ENCODE data around the gene CAPN15.

The CAPN15 gene

GRCh38 chr16:529012-529575 is 1.6 kb downstream of the CAPN15 start:
- DNase-seq, result no peak

DNA sequence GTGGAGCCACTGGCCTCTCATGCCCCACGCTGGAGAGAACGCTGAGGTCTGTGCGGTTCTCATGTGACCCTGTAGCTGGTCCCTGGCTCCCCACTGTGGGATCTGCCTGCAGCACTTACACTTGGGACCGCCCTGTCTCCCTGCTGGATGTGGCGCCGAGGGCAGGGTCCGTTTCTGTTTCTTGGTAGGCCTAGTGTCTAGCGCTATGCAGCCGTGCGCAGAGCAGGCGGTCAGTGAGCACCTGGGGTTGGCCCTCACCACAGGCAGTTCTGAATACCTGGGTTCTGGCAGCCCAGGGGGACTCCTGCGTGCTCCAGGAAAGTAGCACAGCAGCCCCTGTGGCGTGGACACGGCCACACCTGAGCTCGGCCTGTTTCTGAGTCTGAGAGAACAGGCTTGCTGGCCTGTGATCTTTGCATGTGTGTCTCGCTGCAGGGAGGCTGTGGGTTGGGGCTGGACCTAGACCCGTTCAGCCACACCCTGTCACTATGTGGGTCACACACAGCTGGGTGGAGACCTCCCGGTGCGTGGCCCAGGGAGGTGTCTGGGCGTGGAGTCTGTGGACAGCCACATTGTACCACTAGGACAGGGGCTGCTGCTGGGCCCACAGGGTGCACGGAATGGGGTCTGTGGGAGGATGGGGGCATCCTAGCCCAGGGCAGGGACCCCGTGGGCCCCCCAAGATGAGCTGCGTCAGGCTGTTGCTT is 2.8 kb downstream of the CAPN15 start:
- Histone ChIP-seq H3K27ac (no peak overlapping the region), H3K27me3 (replicated peaks) (no peaks in the 10 kb centered on the region), H3K4me3 (ENCODE audit: low read depth, low read length) (no peak overlapping the region), H3K36me3 (replicated peaks) (no peaks in the 10 kb centered on the region)
- no peak for DNase-seq
- in situ Hi-C loops (cut with HindIII; ENCODE audit: low pct_ligation_motif_present, low sequenced_read_pairs), result no loop called here
- TF ChIP-seq, protein P1, sequence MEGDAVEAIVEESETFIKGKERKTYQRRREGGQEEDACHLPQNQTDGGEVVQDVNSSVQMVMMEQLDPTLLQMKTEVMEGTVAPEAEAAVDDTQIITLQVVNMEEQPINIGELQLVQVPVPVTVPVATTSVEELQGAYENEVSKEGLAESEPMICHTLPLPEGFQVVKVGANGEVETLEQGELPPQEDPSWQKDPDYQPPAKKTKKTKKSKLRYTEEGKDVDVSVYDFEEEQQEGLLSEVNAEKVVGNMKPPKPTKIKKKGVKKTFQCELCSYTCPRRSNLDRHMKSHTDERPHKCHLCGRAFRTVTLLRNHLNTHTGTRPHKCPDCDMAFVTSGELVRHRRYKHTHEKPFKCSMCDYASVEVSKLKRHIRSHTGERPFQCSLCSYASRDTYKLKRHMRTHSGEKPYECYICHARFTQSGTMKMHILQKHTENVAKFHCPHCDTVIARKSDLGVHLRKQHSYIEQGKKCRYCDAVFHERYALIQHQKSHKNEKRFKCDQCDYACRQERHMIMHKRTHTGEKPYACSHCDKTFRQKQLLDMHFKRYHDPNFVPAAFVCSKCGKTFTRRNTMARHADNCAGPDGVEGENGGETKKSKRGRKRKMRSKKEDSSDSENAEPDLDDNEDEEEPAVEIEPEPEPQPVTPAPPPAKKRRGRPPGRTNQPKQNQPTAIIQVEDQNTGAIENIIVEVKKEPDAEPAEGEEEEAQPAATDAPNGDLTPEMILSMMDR (IDR thresholded peaks at IDR 0.05; ENCODE audit: low read depth, low read length, missing control alignments), result no peak

More at GRCh38 chr16:529012-529575, 1.6 kb downstream of the CAPN15 start:
- in situ Hi-C loops (cut with HindIII; ENCODE audit: low pct_ligation_motif_present, low sequenced_read_pairs), result no loop called here
- Histone ChIP-seq H3K27ac (peak overlapping the region; percentile 45), H3K36me3 (replicated peaks) (no peaks in the 10 kb centered on the region), H3K4me3 (ENCODE audit: low read depth, low read length) (peak overlapping the region; percentile 74), H3K27me3 (replicated peaks) (no peaks in the 10 kb centered on the region)
- TF ChIP-seq, protein P1 (IDR thresholded peaks at IDR 0.05; ENCODE audit: low read depth, low read length, missing control alignments), result no peak

GRCh38 chr16:531494-532125 is 4.1 kb downstream of the CAPN15 start:
- Histone ChIP-seq H3K36me3 (replicated peaks) (no peaks in the 10 kb centered on the region), H3K27ac (no peak overlapping the region), H3K27me3 (replicated peaks) (no peaks in the 10 kb centered on the region), H3K4me3 (ENCODE audit: low read depth, low read length) (no peak overlapping the region)
- DNase-seq, result no peak
- in situ Hi-C loops (cut with HindIII; ENCODE audit: low pct_ligation_motif_present, low sequenced_read_pairs), result no loop called here
- TF ChIP-seq, protein P1 (IDR thresholded peaks at IDR 0.05; ENCODE audit: low read depth, low read length, missing control alignments), result no peak

DNA sequence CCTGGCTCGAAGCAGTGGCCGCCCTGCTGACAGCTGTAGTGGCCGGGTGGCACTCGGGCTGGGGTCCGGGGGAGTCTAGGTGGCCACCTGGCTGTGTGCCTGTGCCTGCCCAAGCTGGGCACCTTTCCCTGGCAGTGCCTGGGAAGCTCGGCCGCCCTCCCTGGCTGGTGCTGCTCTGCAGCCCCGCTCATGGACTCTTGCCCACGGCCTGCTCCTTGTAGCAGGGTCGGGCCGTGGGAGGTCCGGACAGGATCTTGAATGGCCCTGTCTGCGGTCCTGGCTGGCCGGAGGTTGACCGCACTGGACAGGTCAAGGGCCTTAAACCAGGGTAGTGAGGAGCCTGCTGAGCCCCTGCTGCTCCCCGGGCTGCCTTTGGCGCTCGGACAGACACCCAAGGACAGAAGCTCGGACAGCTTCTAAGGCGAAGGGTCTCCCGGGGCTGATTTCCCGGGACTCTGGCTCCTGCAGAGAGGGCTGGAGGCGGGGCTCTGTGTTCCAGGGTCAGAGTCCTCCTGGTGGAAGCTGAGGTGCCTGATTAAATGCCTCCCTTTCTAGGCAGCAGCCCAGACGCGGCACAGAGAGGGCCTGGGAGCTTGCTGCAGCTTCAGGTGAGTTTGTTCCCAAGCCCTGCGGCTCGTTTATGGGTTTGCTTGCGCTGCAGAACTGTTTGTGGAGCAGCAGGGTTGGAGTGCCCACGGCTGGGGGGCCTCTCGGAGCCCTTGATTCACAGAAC is 6.0 kb downstream of the CAPN15 start:
- H3K27me3 ChIP-seq (replicated peaks), result no peaks in the 10 kb centered on the region
- no peak overlapping the region for H3K4me3 ChIP-seq (ENCODE audit: low read depth, low read length)
- no peak for DNase-seq
- TF ChIP-seq, protein P1 (IDR thresholded peaks at IDR 0.05; ENCODE audit: low read depth, low read length, missing control alignments), result peak; percentile 13
- in situ Hi-C loops (cut with HindIII; ENCODE audit: low pct_ligation_motif_present, low sequenced_read_pairs), result no loop called here
- H3K27ac ChIP-seq, result no peak overlapping the region
- peaks cover 8% of the 10 kb centered on the region for H3K36me3 ChIP-seq (replicated peaks)

DNA sequence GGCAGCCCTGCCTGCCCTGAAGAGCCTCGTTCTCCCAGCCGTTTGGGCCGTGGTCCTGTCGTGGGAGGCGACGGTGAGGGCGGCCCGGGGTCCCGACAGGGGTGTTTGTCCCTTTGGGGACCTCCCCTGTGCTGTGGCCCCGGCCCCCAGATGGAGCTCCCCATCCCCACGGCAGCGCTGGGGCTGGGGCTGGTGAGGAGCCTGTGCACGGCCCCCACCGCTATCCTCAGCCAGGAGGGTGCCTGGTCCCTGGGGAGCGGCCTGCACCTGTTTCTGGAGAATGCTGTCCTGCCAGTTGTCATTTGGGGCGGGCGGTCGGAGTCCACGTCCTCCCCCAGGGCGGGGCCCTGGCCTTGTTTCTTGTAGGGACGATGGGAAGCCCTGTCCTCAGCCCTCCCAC is 6.6 kb downstream of the CAPN15 start:
- H3K27me3 ChIP-seq (replicated peaks), result no peaks in the 10 kb centered on the region
- in situ Hi-C loops (cut with HindIII; ENCODE audit: low pct_ligation_motif_present, low sequenced_read_pairs), result no loop called here
- no peak overlapping the region for H3K27ac ChIP-seq
- no peak overlapping the region for H3K4me3 ChIP-seq (ENCODE audit: low read depth, low read length)
- DNase-seq, result no peak
- H3K36me3 ChIP-seq (replicated peaks), result peaks cover 8% of the 10 kb centered on the region
- TF ChIP-seq, protein P1 (IDR thresholded peaks at IDR 0.05; ENCODE audit: low read depth, low read length, missing control alignments), result no peak
